Small intestine (tissue), 7 donors: ENCODE measurements around the gene TTC34. TPM values are rescaled to one million over a fixed set of nuclear protein-coding genes. Genes with fewer than 3 reads are reported as not detected.

ENCODE experiments used
- DNase-seq, 2 donors: peaks; one replicate each; pipeline versions ENCODE4 v3.0.0 to v3.0.0-alpha.2; 2013
- FAIRE-seq: peaks from 2 replicates; lab custom pipeline; 2012; peaks lifted over from hg19 to GRCh38; lab: Jason Lieb, UNC
- H3K27ac ChIP-seq, 3 donors: one replicate each; pipeline ENCODE4 v1.5.1; 2013; ENCODE audit warnings: low read length in 2 of 3, mild to moderate bottlenecking in 2 of 3, control low read depth in 1 of 3, inconsistent platforms in 1 of 3, low read depth in 1 of 3, moderate library complexity in 1 of 3
- H3K27me3 ChIP-seq, 3 donors: one replicate each; pipeline ENCODE4 v1.6.1; 2013; ENCODE audit warnings: low read length in 3 of 3, inconsistent platforms in 1 of 3; ENCODE audit not compliant: control insufficient read depth in 3 of 3, insufficient read depth in 3 of 3
- H3K36me3 ChIP-seq, 3 donors: one replicate each; pipeline ENCODE4 v1.6.1; 2013; ENCODE audit warnings: low read length in 3 of 3, inconsistent platforms in 1 of 3, low read depth in 1 of 3, mild to moderate bottlenecking in 1 of 3, moderate library complexity in 1 of 3; ENCODE audit not compliant: control insufficient read depth in 3 of 3, insufficient read depth in 2 of 3
- H3K4me1 ChIP-seq, 3 donors: one replicate each; pipeline ENCODE4 v1.6.1; 2013; ENCODE audit warnings: low read length in 2 of 3, inconsistent platforms in 1 of 3, low read depth in 1 of 3, mild to moderate bottlenecking in 1 of 3, moderate library complexity in 1 of 3; ENCODE audit not compliant: control insufficient read depth in 3 of 3, insufficient read depth in 2 of 3
- H3K4me3 ChIP-seq, 3 donors: one replicate each; pipeline ENCODE4 v1.5.1; 2013; ENCODE audit warnings: low read length in 3 of 3, control low read depth in 1 of 3, inconsistent platforms in 1 of 3, low read depth in 1 of 3, mild to moderate bottlenecking in 1 of 3, moderate library complexity in 1 of 3
- H3K9me3 ChIP-seq, 2 donors: one replicate each; pipeline ENCODE4 v1.6.1; 2013; ENCODE audit warnings: low read depth in 1 of 2, low read length in 1 of 2; ENCODE audit not compliant: control insufficient read depth in 2 of 2, insufficient read depth in 1 of 2
- WGBS, 3 donors: extraction: QIAGEN DNeasy Blood & Tissue Kit; methylation state at CpG; one replicate each; pipeline ENCODE4 v1.1.7; 2013; 5-methylcytosine and 5-hydroxymethylcytosine counted together
- polyA plus RNA-seq, 4 donors: library from polyadenylated mRNA; stranded (reverse) in 3 of 4; unstranded in 1 of 4; fragments of 200-250 nt in 3 of 4; fragments of 120-200 nt in 1 of 4; gene quantifications; one replicate each; pipeline versions ENCODE4 v1.2.1 to v1.2.3, GENCODE V29; 2013
- donor health status: healthy with polysubstance abuse.
- donor health status: control.
- donor health status: control.
- donor health status: Bipolar disorder and iron deficiency.
- donor health status: healthy.

The TTC34 gene
- polyA plus RNA-seq, 4 donors = 0.22 to 1.9 TPM; not detected in 2

DNA sequence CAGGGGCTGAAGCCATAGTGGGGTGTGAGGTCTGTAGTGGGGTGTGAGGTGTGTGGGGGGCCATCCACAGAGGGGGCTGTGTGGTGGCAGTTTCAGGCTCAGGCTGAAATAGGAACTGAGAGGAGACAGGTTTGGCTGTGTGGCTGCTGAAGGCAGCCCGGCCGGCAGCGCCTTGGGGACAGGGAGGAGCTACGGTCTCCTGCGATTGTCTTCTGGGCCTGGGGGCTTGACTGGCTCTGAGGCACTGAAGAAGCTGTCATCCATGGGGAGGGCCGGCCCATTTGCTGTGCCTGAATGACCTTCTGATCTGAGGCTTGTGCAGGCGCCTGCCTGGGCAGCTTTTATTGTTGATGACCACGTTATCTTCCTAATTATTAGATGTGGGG lies 10.0 kb upstream of the TTC34 start:
- Histone ChIP-seq H3K27ac (no peak overlapping the region), H3K4me1 (no peaks in the 10 kb centered on the region), H3K4me3 (no peak overlapping the region), H3K36me3 (no peaks in the 10 kb centered on the region), H3K9me3 (peaks cover 0 to 6% of the 10 kb centered on the region in 2 donors), H3K27me3 (peaks cover 0 to 2% (median 0%) of the 10 kb centered on the region in 3 donors)
- FAIRE-seq (no peak), DNase-seq (no peak)
- WGBS, 3 donors = 70 to 78% (median 72%) methylated on average over 8 of the region's 8 CpGs

DNA sequence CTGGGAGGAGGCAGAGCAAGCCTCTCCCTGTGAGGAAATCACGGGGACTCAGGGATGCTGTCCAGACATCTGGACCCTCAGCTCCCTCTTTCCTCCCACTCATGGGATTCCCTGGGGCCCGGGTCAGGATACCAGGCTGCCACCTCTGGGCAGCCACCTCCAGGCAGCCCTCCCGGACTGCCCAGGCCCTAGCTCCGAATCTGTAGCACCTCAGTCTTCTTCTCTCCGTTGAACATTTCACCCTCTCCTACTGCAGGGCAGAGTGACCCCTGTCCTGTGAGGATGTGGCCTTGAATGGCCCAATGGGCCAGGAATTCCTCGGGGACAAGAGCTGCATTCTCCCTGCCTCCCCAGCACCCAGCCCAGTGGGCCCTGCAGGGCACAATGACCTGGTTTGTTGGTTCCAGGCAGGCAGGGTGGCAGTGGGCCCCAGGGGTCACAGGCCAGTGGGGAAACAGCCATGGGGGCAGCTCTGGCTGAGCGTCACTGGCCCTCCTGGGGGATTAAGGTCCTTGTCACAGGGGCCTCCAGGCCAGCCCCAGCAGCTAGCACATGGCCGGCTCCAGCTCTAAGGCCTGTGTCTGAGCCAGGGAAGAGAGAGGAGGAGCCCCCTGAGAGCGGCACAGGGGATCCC lies 9.5 kb upstream of the TTC34 start:
- no peaks in the 10 kb centered on the region for H3K4me1 ChIP-seq
- peaks cover 0 to 6% of the 10 kb centered on the region in 2 donors for H3K9me3 ChIP-seq
- H3K4me3 ChIP-seq = no peak overlapping the region
- H3K27ac ChIP-seq = no peak overlapping the region
- WGBS, 3 donors = 65 to 70% (median 69%) methylated on average over 9 of the region's 9 CpGs
- peaks cover 0 to 7% (median 3%) of the 10 kb centered on the region in 3 donors for H3K27me3 ChIP-seq
- H3K36me3 ChIP-seq = no peaks in the 10 kb centered on the region
- FAIRE-seq (no peak), DNase-seq (no peak)

GRCh38 chr1:2810281-2810680 lies 8.8 kb upstream of the TTC34 start:
- no peaks in the 10 kb centered on the region for H3K36me3 ChIP-seq
- H3K4me3 ChIP-seq = no peak overlapping the region
- H3K27ac ChIP-seq = no peak overlapping the region
- H3K9me3 ChIP-seq = peaks cover 0 to 6% of the 10 kb centered on the region in 2 donors
- 78 to 88% (median 81%) methylated on average over 15 of the region's 15 CpGs for WGBS, 3 donors
- H3K4me1 ChIP-seq = no peaks in the 10 kb centered on the region
- FAIRE-seq (no peak), DNase-seq (no peak)
- peaks cover 0 to 9% (median 3%) of the 10 kb centered on the region in 3 donors for H3K27me3 ChIP-seq

DNA sequence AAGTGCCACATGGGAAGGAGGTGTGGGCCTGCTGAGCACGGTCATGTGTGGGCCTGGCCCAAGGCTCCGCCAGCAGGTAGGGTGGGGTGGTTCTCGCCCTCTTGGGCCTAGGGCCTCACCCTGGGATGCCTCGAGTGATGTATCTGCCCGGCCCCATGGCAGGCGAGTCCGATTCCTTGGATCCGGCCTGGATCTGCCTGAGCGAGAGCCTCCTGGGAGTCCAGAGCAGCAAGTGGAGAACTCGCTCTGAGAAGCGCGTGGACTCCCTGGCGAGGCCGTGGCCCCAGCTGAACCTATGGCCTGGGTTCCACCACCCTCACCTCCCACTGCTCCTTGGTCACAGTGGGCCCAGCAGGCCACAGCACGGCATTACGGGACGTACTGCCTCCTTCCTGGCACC lies 8.2 kb upstream of the TTC34 start:
- FAIRE-seq = no peak
- H3K4me3 ChIP-seq = no peak overlapping the region
- 77 to 88% (median 81%) methylated on average over 17 of the region's 17 CpGs for WGBS, 3 donors
- H3K27me3 ChIP-seq = peaks cover 0 to 11% (median 3%) of the 10 kb centered on the region in 3 donors
- no peak for DNase-seq
- H3K36me3 ChIP-seq = no peaks in the 10 kb centered on the region
- H3K9me3 ChIP-seq = peaks cover 0 to 6% of the 10 kb centered on the region in 2 donors
- H3K4me1 ChIP-seq = no peaks in the 10 kb centered on the region
- H3K27ac ChIP-seq = no peak overlapping the region

DNA sequence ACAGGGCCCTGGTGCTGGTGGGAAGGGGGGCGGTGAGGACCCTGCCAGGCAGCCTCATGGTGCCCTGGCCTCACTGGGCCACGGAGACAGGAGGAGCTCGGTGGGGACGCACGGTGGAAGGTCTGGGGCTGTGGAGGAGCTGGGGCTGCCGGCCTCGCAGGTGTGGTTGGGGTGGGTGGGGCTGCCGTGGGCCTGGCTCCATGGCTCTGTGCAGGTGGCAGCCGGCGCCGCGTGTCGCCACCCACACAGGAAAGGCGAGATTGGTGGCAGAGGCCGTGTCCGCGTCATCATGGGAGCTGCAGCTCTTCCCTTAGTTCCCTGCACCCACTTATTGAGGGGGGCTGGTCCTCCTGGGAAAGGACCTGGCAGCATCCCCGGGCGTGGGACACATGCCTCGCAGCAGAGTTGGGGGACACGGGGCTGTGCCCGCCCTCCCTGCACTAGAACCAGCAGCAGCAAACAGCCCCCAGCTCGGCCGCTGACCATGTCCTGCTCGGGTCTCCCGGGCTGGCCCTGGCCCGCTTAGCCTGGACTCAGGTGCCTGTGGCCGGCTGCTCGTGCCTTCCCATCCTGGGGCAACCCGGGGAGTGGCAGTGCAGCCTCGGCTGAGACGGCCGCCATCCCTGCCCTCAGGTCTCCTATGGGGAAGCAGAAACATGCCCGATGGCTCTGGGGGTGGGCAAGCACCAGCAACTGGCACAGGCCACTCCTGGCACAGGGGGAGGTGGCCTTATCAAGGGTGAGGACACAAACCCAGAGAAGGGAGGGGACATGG lies 7.5 kb upstream of the TTC34 start:
- Histone ChIP-seq H3K4me3 (no peak overlapping the region), H3K27ac (no peak overlapping the region), H3K9me3 (peaks cover 0 to 6% of the 10 kb centered on the region in 2 donors), H3K27me3 (peaks cover 0 to 11% (median 3%) of the 10 kb centered on the region in 3 donors), H3K36me3 (no peaks in the 10 kb centered on the region), H3K4me1 (no peaks in the 10 kb centered on the region)
- 87 to 89% (median 89%) methylated on average over 25 to 34 of the region's 34 CpGs for WGBS, 3 donors
- FAIRE-seq (no peak), DNase-seq (no peak)

DNA sequence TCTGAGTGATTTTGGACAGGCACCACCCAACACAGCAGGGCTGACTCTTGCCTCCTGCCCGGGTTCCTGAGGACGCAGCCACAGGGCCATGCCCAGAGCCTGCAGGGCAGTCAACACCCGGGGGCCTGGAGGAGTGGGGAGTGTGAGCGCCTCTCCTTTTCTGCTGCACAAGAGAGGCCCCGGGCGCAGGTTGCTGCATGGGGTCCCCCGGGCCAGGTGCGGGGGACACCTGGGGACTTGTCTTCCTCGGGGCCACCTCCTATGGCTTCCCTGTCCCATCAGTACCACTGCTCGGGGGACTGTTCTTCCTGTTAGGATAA lies 6.9 kb upstream of the TTC34 start:
- 85 to 89% (median 87%) methylated on average over 10 of the region's 10 CpGs for WGBS, 3 donors
- DNase-seq (no peak), FAIRE-seq (no peak)
- Histone ChIP-seq H3K27ac (no peak overlapping the region), H3K27me3 (peaks cover 0 to 11% (median 3%) of the 10 kb centered on the region in 3 donors), H3K4me1 (no peaks in the 10 kb centered on the region), H3K36me3 (no peaks in the 10 kb centered on the region), H3K9me3 (peaks cover 0 to 6% of the 10 kb centered on the region in 2 donors), H3K4me3 (no peak overlapping the region)

- peaks cover 0 to 11% (median 3%) of the 10 kb centered on the region in 3 donors for H3K27me3 ChIP-seq
- WGBS, 3 donors = 77 to 85% (median 82%) methylated on average over 30 of the region's 30 CpGs
- FAIRE-seq (no peak), DNase-seq (no peak)
- no peaks in the 10 kb centered on the region for H3K36me3 ChIP-seq
- H3K27ac ChIP-seq = no peak overlapping the region
- no peak overlapping the region for H3K4me3 ChIP-seq
- H3K4me1 ChIP-seq = no peaks in the 10 kb centered on the region
- peaks cover 0 to 6% of the 10 kb centered on the region in 2 donors for H3K9me3 ChIP-seq
These were observed 6.3 kb upstream of the TTC34 start for GRCh38 chr1:2807678-2808385.

DNA sequence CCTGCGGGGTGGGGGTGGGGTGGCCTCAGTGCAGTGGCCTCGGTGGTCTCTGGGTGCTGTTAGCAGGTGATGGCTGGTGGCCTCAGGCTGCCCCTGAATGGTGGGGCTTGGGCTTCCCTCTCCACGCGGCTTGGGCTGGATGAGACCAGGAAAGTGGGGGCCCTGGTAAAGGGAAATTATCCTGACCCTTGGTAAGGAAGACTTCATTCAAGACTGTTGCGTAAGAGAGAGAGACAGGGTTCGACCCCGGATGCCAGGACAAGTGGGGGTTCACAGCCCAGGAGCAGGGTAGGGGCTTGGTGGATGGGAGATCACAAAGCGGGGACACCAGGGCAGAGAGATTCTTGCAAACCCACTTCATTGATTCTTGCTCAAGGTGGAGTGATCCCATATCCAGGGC lies 5.5 kb upstream of the TTC34 start:
- FAIRE-seq (no peak), DNase-seq (no peak)
- H3K4me1 ChIP-seq = no peaks in the 10 kb centered on the region
- no peak overlapping the region for H3K27ac ChIP-seq
- 35 to 62% (median 45%) methylated on average over 8 of the region's 8 CpGs for WGBS, 3 donors
- peaks cover 0 to under 1% of the 10 kb centered on the region in 2 donors for H3K9me3 ChIP-seq
- peaks cover 0 to 11% (median 3%) of the 10 kb centered on the region in 3 donors for H3K27me3 ChIP-seq
- H3K4me3 ChIP-seq = no peak overlapping the region
- H3K36me3 ChIP-seq = no peaks in the 10 kb centered on the region
